ENCODE data around the gene SKP2.

The SKP2 gene

DNA sequence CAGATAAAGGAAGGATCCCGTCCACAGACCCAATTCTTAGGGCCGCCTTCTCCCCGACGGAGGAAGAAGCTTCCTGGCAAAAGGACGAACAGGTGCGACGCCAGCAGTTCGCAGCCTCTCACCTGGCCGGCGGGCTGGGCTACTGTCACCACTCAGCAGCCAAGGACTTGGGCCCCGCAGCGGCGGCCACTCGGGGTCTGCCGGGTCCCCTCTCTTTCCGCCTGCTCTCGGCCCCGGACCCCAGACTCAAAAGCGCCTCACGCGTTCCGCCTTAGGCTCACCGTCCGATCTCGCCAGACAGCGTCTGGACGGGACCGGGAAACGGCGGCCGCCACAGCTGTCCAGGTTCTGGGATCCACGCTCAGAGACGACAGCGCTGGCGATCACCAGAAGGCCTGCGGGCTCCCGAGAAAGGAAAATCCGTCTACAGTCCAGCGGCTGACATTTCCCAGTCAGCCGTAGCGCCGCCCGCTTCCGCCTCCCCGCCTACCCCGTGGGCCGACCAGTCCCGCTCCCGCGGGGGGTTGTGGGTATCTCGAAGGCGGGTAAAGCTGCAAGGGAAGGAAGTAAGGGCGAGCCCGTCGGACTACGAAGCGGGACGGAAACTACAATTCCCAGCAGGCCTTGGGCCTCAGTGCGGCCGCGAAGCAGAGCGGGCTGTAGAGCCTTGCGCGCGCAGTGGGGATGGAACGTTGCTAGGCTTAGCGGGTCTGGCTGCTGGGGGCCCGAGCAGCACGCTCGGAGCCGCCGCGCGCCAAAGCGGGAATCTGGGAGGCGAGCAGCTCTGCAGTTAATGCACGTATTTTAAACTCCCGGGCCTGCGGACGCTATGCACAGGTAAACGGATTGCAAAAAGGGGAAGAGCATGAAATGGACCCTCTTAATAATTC is at the start of gene SKP2, which contains the start of gene LMBRD2:
TSS of gene SKP2 (plus strand) at position 678 of the 890 bp plus-strand sequence. CDS start at position 830, 152 bp downstream.
TSS of gene LMBRD2 (minus strand) at position 454 of the 890 bp plus-strand sequence. CDS start 8,538 bp downstream, outside the sequence.
- Histone ChIP-seq H3K36me3 (ENCODE audit: insufficient read depth, low read length) (peaks cover 35% of the 10 kb centered on the region), H3K9ac (ENCODE audit: low read length) (peak within 1 kb of the TSS; percentile 83), H2AFZ (ENCODE audit: low read length) (no peak within 1 kb of the TSS), H3K27me3 (ENCODE audit: insufficient read depth, low read length) (no peaks in the 10 kb centered on the region), H3K9me3 (ENCODE audit: low read length) (no peaks in the 10 kb centered on the region), H3K79me2 (ENCODE audit: insufficient read depth, low read length) (peaks cover 48% of the 10 kb centered on the region), H3K4me3 (ENCODE audit: low read depth, low read length, poor library complexity, severe bottlenecking) (peak within 1 kb of the TSS; percentile 72), H3F3A (ENCODE audit: insufficient read depth, low read length) (no peaks in the 10 kb centered on the region), H4K20me1 (ENCODE audit: insufficient read depth, low read length) (no peaks in the 10 kb centered on the region), H3K4me1 (ENCODE audit: insufficient read depth, low read length, severe bottlenecking) (peaks cover 49% of the 10 kb centered on the region), H3K4me2 (ENCODE audit: low read length) (peak within 1 kb of the TSS; percentile 95), H3K27ac (ENCODE audit: low read depth, low read length, poor library complexity, severe bottlenecking) (peak within 1 kb of the TSS; percentile 49), H3K9me2 (ENCODE audit: low read depth, low read length) (no peaks in the 10 kb centered on the region)
- TF ChIP-seq EZH2 (IDR thresholded peaks at IDR 0.05; ENCODE audit: borderline replicate concordance, low read length) = no peak
- TF ChIP-seq, protein P1, sequence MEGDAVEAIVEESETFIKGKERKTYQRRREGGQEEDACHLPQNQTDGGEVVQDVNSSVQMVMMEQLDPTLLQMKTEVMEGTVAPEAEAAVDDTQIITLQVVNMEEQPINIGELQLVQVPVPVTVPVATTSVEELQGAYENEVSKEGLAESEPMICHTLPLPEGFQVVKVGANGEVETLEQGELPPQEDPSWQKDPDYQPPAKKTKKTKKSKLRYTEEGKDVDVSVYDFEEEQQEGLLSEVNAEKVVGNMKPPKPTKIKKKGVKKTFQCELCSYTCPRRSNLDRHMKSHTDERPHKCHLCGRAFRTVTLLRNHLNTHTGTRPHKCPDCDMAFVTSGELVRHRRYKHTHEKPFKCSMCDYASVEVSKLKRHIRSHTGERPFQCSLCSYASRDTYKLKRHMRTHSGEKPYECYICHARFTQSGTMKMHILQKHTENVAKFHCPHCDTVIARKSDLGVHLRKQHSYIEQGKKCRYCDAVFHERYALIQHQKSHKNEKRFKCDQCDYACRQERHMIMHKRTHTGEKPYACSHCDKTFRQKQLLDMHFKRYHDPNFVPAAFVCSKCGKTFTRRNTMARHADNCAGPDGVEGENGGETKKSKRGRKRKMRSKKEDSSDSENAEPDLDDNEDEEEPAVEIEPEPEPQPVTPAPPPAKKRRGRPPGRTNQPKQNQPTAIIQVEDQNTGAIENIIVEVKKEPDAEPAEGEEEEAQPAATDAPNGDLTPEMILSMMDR (IDR thresholded peaks at IDR 0.05; ENCODE audit: low read length) = no peak

DNA sequence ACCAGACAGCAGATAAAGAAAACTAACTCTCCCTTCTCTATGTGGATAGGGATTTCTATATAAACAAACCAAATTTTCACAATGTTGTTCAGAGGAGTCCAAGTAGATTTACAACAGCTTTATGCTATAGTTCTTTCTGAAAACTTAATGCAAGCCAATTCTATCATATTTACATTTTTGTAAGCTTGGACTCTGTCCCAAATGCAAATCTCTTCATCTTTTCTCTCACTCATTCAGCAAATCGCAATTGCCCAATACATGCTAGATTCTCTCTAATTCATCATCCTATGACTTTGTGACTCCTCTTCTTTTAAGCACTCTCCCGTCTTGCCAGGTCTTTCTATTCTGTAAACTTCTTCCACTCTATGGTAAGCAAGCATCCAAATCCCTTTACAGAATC is 46.1 kb upstream of the SKP2 start:
- Histone ChIP-seq H2AFZ (ENCODE audit: low read length) (no peak overlapping the region), H3K27ac (ENCODE audit: low read depth, low read length, poor library complexity, severe bottlenecking) (no peak overlapping the region), H3F3A (ENCODE audit: insufficient read depth, low read length) (no peaks in the 10 kb centered on the region; the same call in 1 of the 2 replicates), H3K36me3 (ENCODE audit: insufficient read depth, low read length) (peaks cover 60% of the 10 kb centered on the region), H3K4me3 (ENCODE audit: low read depth, low read length, poor library complexity, severe bottlenecking) (no peak overlapping the region), H3K9ac (ENCODE audit: low read length) (no peak overlapping the region), H3K4me1 (ENCODE audit: insufficient read depth, low read length, severe bottlenecking) (no peaks in the 10 kb centered on the region), H3K9me3 (ENCODE audit: low read length) (no peaks in the 10 kb centered on the region), H3K27me3 (ENCODE audit: insufficient read depth, low read length) (no peaks in the 10 kb centered on the region), H3K79me2 (ENCODE audit: insufficient read depth, low read length) (no peaks in the 10 kb centered on the region), H3K4me2 (ENCODE audit: low read length) (no peak overlapping the region), H3K9me2 (ENCODE audit: low read depth, low read length) (no peaks in the 10 kb centered on the region), H4K20me1 (ENCODE audit: insufficient read depth, low read length) (no peaks in the 10 kb centered on the region)
- no peak for TF ChIP-seq EZH2 (IDR thresholded peaks at IDR 0.05; ENCODE audit: borderline replicate concordance, low read length)
- TF ChIP-seq, protein P1 (IDR thresholded peaks at IDR 0.05; ENCODE audit: low read length) = no peak

DNA sequence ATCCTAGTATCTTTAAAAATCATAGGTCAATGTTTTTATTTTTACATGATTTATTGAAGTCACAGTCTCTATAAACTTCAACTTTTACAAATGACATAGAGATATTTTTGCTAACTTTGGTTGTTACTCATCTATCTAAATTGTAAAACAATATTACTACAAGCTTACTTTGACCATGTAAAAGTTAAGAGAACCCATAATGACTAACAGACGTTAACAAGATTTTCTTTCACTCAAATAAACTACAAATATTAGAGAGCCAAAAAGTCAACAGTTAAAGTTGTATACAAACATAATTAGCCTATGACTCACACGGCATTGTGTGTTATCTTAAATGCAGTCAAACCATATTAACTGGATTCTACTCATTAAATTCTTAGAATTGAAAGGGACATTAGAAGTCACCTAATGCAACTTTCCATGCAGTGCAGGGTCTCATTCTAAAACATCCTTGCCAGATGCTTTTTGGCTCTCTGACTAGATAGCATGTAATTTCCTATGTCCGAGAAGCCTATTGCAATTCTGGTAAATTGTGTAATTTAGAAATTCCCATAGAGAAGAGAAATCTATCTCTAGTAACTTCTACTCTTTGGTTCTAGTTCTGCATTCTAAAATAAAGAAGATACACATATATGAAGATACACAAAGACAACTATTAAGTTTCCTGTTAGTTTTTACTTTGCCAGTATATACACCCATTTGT is 43.0 kb upstream of the SKP2 start:
- TF ChIP-seq EZH2 (IDR thresholded peaks at IDR 0.05; ENCODE audit: borderline replicate concordance, low read length) = no peak
- TF ChIP-seq, protein P1 (IDR thresholded peaks at IDR 0.05; ENCODE audit: low read length) = no peak
- no peaks in the 10 kb centered on the region; the same call in 1 of the 2 replicates for H3F3A ChIP-seq (ENCODE audit: insufficient read depth, low read length)
- H3K27ac ChIP-seq (ENCODE audit: low read depth, low read length, poor library complexity, severe bottlenecking) = no peak overlapping the region
- H3K9ac ChIP-seq (ENCODE audit: low read length) = no peak overlapping the region
- H3K4me3 ChIP-seq (ENCODE audit: low read depth, low read length, poor library complexity, severe bottlenecking) = no peak overlapping the region
- no peaks in the 10 kb centered on the region for H3K9me2 ChIP-seq (ENCODE audit: low read depth, low read length)
- H3K4me2 ChIP-seq (ENCODE audit: low read length) = no peak overlapping the region
- H2AFZ ChIP-seq (ENCODE audit: low read length) = no peak overlapping the region
- no peaks in the 10 kb centered on the region for H3K4me1 ChIP-seq (ENCODE audit: insufficient read depth, low read length, severe bottlenecking)
- H3K9me3 ChIP-seq (ENCODE audit: low read length) = no peaks in the 10 kb centered on the region
- H4K20me1 ChIP-seq (ENCODE audit: insufficient read depth, low read length) = no peaks in the 10 kb centered on the region
- no peaks in the 10 kb centered on the region for H3K27me3 ChIP-seq (ENCODE audit: insufficient read depth, low read length)
- peaks cover 65% of the 10 kb centered on the region for H3K36me3 ChIP-seq (ENCODE audit: insufficient read depth, low read length)
- H3K79me2 ChIP-seq (ENCODE audit: insufficient read depth, low read length) = no peaks in the 10 kb centered on the region

Data from OCI-LY1 (cell line).